Colonic mucosa (tissue), 4 donors: ENCODE measurements around the gene RAPGEF4. TPM values are rescaled to one million over a fixed set of nuclear protein-coding genes. Genes with fewer than 3 reads are reported as not detected.

ENCODE experiments used
- DNase-seq: peaks from one replicate; pipeline ENCODE4 v3.0.0-alpha.2; 2020
- H3K27ac ChIP-seq: fragments of 200-600 bp; one replicate; pipeline ENCODE4 v1.8.0; 2021
- H3K27me3 ChIP-seq: fragments of 200-600 bp; one replicate; pipeline ENCODE4 v1.8.0; 2021
- H3K36me3 ChIP-seq: fragments of 200-600 bp; one replicate; pipeline ENCODE4 v1.8.0; 2021
- H3K4me1 ChIP-seq: fragments of 200-600 bp; one replicate; pipeline ENCODE4 v1.8.0; 2021; ENCODE audit warnings: mild to moderate bottlenecking
- H3K4me3 ChIP-seq: fragments of 200-600 bp; one replicate; pipeline ENCODE4 v1.8.0; 2021
- H3K9ac ChIP-seq, 2 donors: one replicate each; pipeline ENCODE4 v1.7.0; 2013; ENCODE audit warnings: control low read depth in 2 of 2, low read depth in 2 of 2, low read length in 2 of 2
- H3K9me3 ChIP-seq: fragments of 200-600 bp; one replicate; pipeline ENCODE4 v1.8.0; 2021
- intact Hi-C: fragments of 100-400 bp; cut with DNase I; formaldehyde crosslinking; loops from one replicate; pipeline ENCODE4 v1.14.1; 2022
- total RNA-seq, 2 donors: library from RNA; stranded (reverse); fragmentation: NEBNext Ultra II Directional in 1 of 2; extraction: Animal tissue kit (Norgen Biotek cat#: 25700) in 1 of 2; gene quantifications; one replicate each; pipeline ENCODE4 v1.2.1, GENCODE V29; 2021
- TF ChIP-seq, protein P1 (sequence below): fragments of 200-600 bp; IDR thresholded peaks from one replicate; pipeline ENCODE4 v1.8.0; 2022; ENCODE audit warnings: antibody characterized with exemption, mild to moderate bottlenecking
- donor health status: healthy.
- donor health status: DM: no; HTN: no; CAD: no.
- donor health status: DM: no; HTN: no; CAD: no.

The RAPGEF4 gene
- total RNA-seq, 2 donors from 2014 or later, result 1.3 to 1.5 TPM

DNA sequence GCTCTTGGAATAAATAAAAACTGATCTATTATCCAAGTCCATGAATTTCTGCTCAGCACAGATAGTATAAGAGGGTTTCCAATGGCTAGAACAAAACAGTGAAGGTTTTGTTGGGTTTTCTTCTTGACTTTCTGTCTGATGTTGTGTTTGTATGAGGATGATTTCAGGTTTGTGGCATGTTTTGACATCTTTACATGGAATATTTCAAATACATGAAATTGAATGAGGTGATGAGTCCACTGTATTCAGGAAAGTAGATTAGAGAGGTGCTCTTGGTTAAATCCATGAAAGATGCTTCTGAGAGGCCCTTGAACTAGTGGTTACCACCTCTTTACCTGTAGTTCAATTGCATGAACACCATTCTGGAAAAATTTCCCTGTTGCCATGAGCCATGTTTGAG is 84.3 kb downstream of the RAPGEF4 start:
- TF ChIP-seq, protein P1, sequence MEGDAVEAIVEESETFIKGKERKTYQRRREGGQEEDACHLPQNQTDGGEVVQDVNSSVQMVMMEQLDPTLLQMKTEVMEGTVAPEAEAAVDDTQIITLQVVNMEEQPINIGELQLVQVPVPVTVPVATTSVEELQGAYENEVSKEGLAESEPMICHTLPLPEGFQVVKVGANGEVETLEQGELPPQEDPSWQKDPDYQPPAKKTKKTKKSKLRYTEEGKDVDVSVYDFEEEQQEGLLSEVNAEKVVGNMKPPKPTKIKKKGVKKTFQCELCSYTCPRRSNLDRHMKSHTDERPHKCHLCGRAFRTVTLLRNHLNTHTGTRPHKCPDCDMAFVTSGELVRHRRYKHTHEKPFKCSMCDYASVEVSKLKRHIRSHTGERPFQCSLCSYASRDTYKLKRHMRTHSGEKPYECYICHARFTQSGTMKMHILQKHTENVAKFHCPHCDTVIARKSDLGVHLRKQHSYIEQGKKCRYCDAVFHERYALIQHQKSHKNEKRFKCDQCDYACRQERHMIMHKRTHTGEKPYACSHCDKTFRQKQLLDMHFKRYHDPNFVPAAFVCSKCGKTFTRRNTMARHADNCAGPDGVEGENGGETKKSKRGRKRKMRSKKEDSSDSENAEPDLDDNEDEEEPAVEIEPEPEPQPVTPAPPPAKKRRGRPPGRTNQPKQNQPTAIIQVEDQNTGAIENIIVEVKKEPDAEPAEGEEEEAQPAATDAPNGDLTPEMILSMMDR, result no peak
- Histone ChIP-seq H3K4me1 (no peaks in the 10 kb centered on the region), H3K4me3 (no peak overlapping the region), H3K36me3 (no peaks in the 10 kb centered on the region), H3K27me3 (no peaks in the 10 kb centered on the region), H3K27ac (no peak overlapping the region), H3K9ac (no peak overlapping the region), H3K9me3 (no peaks in the 10 kb centered on the region)
- intact Hi-C loops, result no loop called here
- DNase-seq, result no peak

DNA sequence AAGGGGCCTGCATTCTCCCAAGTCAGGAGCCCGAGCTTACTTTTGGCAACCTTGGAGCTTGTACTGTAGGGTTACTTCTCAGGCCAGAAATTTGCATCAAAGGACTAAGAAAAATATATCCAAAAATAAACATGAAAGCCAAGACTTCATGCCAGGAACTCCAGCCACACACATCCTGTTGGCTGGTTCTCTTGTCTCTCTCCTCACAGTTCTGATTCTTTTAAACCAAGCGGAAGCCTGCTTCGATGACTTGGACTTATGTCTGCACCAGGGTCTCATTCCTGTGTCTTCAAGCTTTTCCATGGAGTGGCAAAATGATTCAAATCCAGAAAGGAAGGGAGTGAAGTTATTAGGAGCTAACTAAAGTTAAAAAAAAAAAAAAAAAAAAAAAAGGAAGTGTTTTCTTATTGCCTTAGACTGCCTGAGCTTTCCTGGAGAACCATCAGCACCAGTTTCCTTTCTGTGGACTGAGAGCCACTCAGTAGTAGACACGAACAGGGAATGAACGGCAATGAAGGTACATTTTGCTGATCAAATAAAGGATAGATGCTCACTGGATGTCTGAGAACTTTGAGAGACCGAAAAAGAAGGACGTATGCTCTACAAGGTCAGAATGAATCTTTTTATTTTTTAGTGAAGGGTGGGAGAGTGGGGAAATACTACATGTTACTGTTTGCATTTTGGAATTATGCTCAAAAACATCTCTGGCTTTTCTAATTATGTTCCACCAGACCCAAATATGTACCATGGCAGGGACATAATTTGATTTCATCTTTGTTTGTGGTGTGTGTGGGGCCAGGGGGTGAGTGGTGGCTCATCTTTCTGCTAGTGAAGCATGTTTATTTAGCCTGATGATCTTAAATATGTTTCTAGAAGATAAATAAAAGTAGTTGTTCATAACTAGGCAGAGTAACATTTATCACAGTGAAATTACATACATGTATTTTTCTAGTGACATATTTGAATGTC is 86.0 kb downstream of the RAPGEF4 start:
- no peak for DNase-seq
- H3K9ac ChIP-seq, result no peak overlapping the region
- no peak overlapping the region for H3K4me3 ChIP-seq
- intact Hi-C loops, result no loop called here
- no peaks in the 10 kb centered on the region for H3K9me3 ChIP-seq
- no peaks in the 10 kb centered on the region for H3K36me3 ChIP-seq
- H3K27me3 ChIP-seq, result no peaks in the 10 kb centered on the region
- no peaks in the 10 kb centered on the region for H3K4me1 ChIP-seq
- no peak overlapping the region for H3K27ac ChIP-seq
- TF ChIP-seq, protein P1, result no peak

DNA sequence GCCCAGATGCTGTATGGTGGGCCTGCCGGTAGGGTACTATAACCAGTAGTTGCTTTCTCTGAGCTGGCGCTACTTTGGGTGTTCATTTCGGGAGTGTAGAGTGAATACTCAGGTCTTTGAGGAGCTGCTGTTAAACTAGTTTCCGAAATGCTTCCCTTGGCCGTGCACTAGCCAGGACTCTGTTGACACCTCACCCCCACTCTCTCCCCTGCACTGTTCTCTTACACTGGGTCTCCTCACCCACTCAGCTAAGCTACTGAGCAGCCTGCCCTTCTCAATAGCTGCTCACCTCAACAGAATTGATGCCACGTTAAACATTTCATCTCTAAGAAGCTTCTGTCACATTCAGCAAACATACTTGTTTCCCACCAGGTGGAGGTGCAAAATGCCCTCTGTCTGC is 86.9 kb downstream of the RAPGEF4 start:
- TF ChIP-seq, protein P1, result no peak
- H3K27ac ChIP-seq, result no peak overlapping the region
- H3K9ac ChIP-seq, result no peak overlapping the region
- intact Hi-C loops, result no loop called here
- no peaks in the 10 kb centered on the region for H3K27me3 ChIP-seq
- H3K36me3 ChIP-seq, result no peaks in the 10 kb centered on the region
- no peaks in the 10 kb centered on the region for H3K4me1 ChIP-seq
- no peak overlapping the region for H3K4me3 ChIP-seq
- H3K9me3 ChIP-seq, result no peaks in the 10 kb centered on the region
- no peak for DNase-seq

DNA sequence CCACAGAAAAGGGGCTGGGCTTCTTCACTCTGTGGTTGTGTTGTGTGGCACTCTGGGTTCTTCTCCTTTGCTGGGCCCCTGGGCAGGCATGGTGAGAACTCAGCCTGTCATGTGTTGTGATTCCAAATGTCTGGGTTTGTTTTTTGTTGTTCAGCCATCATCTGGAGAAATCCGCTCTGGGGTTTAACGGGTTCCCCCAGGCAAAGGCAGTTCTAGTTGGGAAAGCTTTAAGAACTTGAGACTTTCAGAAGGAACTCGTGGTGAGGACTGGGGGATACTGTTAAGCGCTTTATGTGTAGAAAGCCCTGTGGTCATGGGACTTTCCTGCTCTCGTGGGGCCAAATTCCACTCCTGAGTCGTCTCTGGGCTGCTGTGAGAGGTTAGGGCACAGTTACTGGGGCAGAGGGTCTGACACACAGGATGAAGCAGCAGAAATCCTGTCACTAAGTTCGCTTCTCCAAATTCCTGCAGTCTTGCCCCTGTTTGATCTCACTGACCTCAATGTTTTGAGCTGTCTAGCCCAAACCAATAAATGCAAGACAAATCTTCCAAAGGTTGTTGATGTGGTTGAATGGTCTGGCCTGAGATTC is 87.7 kb downstream of the RAPGEF4 start:
- Histone ChIP-seq H3K27ac (no peak overlapping the region), H3K9me3 (no peaks in the 10 kb centered on the region), H3K27me3 (no peaks in the 10 kb centered on the region), H3K4me3 (no peak overlapping the region), H3K9ac (no peak overlapping the region), H3K4me1 (no peaks in the 10 kb centered on the region), H3K36me3 (no peaks in the 10 kb centered on the region)
- TF ChIP-seq, protein P1, result no peak
- intact Hi-C loops, result no loop called here
- DNase-seq, result no peak

DNA sequence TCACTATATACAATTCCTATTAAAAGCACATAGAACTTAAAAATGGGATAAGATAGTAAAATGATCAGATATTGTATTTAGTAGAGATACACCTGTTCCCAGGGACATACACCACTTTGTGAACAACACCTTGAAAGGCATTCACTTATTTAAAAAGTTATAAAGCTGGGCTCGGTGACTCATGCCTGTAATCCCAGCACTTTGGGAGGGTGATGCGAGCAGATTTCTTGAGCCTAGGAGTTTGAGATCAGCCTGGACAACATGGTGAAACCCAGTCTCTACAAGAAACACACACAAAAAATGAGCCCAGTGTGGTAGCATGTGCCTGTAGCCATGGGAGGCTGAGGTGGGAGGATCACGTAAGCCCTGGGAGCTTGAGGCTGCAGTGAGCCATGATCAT is 90.9 kb downstream of the RAPGEF4 start:
- Histone ChIP-seq H3K27ac (no peak overlapping the region), H3K9ac (no peak overlapping the region), H3K36me3 (no peaks in the 10 kb centered on the region), H3K27me3 (no peaks in the 10 kb centered on the region), H3K4me1 (no peaks in the 10 kb centered on the region), H3K9me3 (no peaks in the 10 kb centered on the region), H3K4me3 (no peak overlapping the region)
- TF ChIP-seq, protein P1, result no peak
- intact Hi-C loops, result no loop called here
- DNase-seq, result no peak
